ENCODE data around the gene DNASE1L2.

DNASE1L2 gene

DNA sequence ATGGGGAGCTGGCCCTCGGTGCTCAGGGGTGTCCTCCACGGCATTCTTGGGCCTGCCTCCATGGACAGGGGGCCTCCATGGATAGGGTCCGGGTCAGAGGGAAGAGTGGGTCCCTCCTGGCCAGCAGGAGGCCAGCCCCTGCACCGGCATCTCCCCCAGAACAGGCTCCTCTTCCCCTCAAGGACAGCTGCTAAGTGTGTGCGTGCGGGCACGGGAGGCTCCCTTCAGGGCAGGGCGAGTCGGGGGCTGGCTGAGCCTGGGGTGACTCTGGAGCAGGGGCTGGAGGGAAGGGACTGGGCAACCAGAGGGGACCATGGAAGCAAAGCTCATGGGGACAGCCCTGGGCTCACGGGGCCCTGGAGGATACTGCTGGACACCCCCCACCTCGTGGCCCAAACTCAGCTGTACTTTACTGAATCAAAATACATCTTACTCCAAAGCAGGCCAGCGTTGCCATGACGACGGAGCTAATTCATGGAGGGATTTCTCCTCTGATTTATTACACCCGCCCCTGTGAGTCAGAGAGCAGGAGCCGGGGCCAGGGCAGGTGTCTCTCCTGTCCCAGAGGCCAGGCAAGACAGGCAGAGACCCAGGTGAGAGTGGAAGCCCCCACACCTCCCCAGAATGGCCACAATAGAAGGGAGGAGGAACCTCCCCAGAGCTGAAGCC lies 41.9 kb upstream of the DNASE1L2 start:
- Histone ChIP-seq H3K27ac (ENCODE audit: low read length, poor library complexity, severe bottlenecking) (no peak overlapping the region), H2BK12ac (ENCODE audit: low read length in 2 of 2) (no peak overlapping the region), H4K91ac (ENCODE audit: low read length) (no peak overlapping the region), H2BK5ac (ENCODE audit: low read depth, low read length, poor library complexity, severe bottlenecking) (no peak overlapping the region), H2AFZ (ENCODE audit: low read depth, low read length) (no peak overlapping the region), H3K4ac (ENCODE audit: low read depth in 1 of 2, low read length in 2 of 2) (no peak overlapping the region), H3K23ac (ENCODE audit: low read length in 2 of 2) (no peak overlapping the region), H3K4me3 (ENCODE audit: insufficient read depth in 1 of 2, low read depth in 1 of 2, low read length in 2 of 2) (no peak overlapping the region), H3K9ac (ENCODE audit: low read length) (no peak overlapping the region), H2BK120ac (ENCODE audit: low read depth, low read length) (no peak overlapping the region), H3K27me3 (ENCODE audit: control insufficient read depth in 1 of 2, insufficient read depth in 1 of 2, low read length in 2 of 2) (peaks cover 38 to 51% of the 10 kb centered on the region in 2 experiments), H4K8ac (ENCODE audit: low read length) (no peak overlapping the region), H3K18ac (ENCODE audit: low read depth in 1 of 2, low read length in 2 of 2) (no peak overlapping the region), H3K36me3 (ENCODE audit: control insufficient read depth in 1 of 2, insufficient read depth in 2 of 2, low read depth in 1 of 2, low read length in 2 of 2) (no peaks in the 10 kb centered on the region), H3K4me1 (ENCODE audit: control insufficient read depth, insufficient read depth, low read depth, low read length) (peaks cover 23% of the 10 kb centered on the region), H3K79me1 (replicated peaks; ENCODE audit: low read length, poor library complexity, severe bottlenecking) (no peaks in the 10 kb centered on the region), H3K9me3 (ENCODE audit: control insufficient read depth, low read length) (no peaks in the 10 kb centered on the region), H3K4me2 (ENCODE audit: low read length, poor library complexity, severe bottlenecking) (no peak overlapping the region), H2BK15ac (ENCODE audit: low read depth, poor library complexity, severe bottlenecking) (no peak overlapping the region), H3K14ac (ENCODE audit: low read length in 2 of 2) (no peak overlapping the region), H2AK5ac (ENCODE audit: low read length, severe bottlenecking) (no peak overlapping the region)
- peak; percentile 41 for DNase-seq
- WGBS: 55% methylated on average over 11 of the region's 16 CpGs

DNA sequence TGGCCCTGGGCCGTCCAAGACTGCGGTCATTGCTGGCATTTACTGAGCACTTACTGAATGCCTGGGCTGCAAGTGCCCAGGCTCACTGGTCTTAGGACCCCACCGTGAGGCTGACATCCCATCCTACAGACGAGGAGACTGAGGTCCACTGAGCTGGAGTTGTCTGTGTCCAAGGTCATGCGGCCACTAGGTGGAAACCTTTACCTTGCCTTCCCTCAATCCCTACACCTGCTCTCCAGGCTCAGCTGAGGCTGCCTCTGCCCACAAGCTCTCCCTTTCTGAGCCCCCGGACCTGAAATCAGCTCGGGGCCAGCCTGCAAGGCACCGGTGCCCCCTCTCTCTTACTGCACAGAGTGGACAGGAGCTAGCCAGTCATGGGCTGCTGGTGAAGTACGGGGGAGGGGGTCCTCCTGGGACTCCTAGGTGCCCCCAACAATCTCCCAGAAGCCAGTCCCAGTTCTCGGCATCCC lies 41.4 kb upstream of the DNASE1L2 start:
- Histone ChIP-seq H3K18ac (ENCODE audit: low read depth in 1 of 2, low read length in 2 of 2) (no peak overlapping the region), H2BK15ac (ENCODE audit: low read depth, poor library complexity, severe bottlenecking) (no peak overlapping the region), H3K79me1 (replicated peaks; ENCODE audit: low read length, poor library complexity, severe bottlenecking) (no peaks in the 10 kb centered on the region), H2AFZ (ENCODE audit: low read depth, low read length) (no peak overlapping the region), H3K9me3 (ENCODE audit: control insufficient read depth, low read length) (no peaks in the 10 kb centered on the region), H3K4me3 (ENCODE audit: insufficient read depth in 1 of 2, low read depth in 1 of 2, low read length in 2 of 2) (no peak overlapping the region), H3K4ac (ENCODE audit: low read depth in 1 of 2, low read length in 2 of 2) (no peak overlapping the region), H3K36me3 (ENCODE audit: control insufficient read depth in 1 of 2, insufficient read depth in 2 of 2, low read depth in 1 of 2, low read length in 2 of 2) (no peaks in the 10 kb centered on the region), H2AK5ac (ENCODE audit: low read length, severe bottlenecking) (no peak overlapping the region), H3K27ac (ENCODE audit: low read length, poor library complexity, severe bottlenecking) (no peak overlapping the region), H2BK12ac (ENCODE audit: low read length in 2 of 2) (no peak overlapping the region), H3K23ac (ENCODE audit: low read length in 2 of 2) (no peak overlapping the region), H4K91ac (ENCODE audit: low read length) (no peak overlapping the region), H4K8ac (ENCODE audit: low read length) (no peak overlapping the region), H2BK5ac (ENCODE audit: low read depth, low read length, poor library complexity, severe bottlenecking) (no peak overlapping the region), H2BK120ac (ENCODE audit: low read depth, low read length) (no peak overlapping the region), H3K14ac (ENCODE audit: low read length in 2 of 2) (no peak overlapping the region), H3K4me1 (ENCODE audit: control insufficient read depth, insufficient read depth, low read depth, low read length) (peaks cover 20% of the 10 kb centered on the region), H3K4me2 (ENCODE audit: low read length, poor library complexity, severe bottlenecking) (peak overlapping the region; percentile 8), H3K9ac (ENCODE audit: low read length) (no peak overlapping the region), H3K27me3 (ENCODE audit: control insufficient read depth in 1 of 2, insufficient read depth in 1 of 2, low read length in 2 of 2) (peaks cover 44 to 56% of the 10 kb centered on the region in 2 experiments)
- WGBS: 12% methylated on average over 9 of the region's 10 CpGs
- DNase-seq: peak; percentile 26

DNA sequence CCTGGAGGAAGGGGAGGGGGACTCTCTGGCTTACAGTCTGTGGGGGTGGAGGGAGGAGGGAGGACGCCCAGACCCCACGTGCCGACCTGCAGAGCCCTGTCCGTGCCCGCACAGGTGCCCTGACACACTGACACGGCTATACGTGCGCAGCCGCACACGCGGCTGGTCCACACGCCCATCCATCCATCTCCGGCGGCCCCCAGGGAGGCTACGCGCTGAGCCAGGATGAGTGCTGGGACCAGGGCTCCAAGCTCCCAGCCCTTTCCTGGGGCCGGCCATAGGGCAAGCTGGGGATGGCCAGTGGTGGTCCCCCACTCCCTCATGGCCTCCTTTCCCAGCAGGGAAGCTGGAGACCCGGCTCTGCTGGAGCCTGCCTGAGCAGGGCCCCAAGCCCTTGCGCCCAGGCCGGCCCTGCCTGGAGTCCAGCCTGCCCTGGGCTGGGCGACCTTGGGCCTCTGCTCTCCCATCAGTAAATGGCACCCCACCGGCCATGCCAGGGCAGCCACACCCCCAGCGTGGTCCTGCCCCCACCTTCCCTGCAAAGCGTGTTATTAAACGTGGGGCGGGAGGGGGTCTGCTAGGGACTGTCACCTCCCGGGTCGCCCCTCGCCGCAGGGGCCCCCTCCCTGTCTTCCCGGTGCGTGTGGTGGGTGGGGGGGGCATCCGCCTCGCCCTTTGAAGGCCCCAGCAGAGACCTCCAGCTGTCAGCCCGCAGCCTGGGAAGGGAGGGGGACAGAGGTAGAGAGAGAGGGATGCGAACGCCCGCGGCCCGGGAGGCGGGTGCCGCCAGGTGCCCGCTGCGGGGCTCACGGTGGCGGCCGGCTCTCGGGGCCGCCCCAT lies 40.7 kb upstream of the DNASE1L2 start:
- H2BK12ac ChIP-seq (ENCODE audit: low read length in 2 of 2): no peak overlapping the region
- H3K4me2 ChIP-seq (ENCODE audit: low read length, poor library complexity, severe bottlenecking): peak overlapping the region; percentile 85
- H2AK5ac ChIP-seq (ENCODE audit: low read length, severe bottlenecking): no peak overlapping the region
- no peak overlapping the region for H3K14ac ChIP-seq (ENCODE audit: low read length in 2 of 2)
- no peak overlapping the region for H3K18ac ChIP-seq (ENCODE audit: low read depth in 1 of 2, low read length in 2 of 2)
- H3K4ac ChIP-seq (ENCODE audit: low read depth in 1 of 2, low read length in 2 of 2): no peak overlapping the region
- no peak overlapping the region for H2BK15ac ChIP-seq (ENCODE audit: low read depth, poor library complexity, severe bottlenecking)
- H3K79me1 ChIP-seq (replicated peaks; ENCODE audit: low read length, poor library complexity, severe bottlenecking): no peaks in the 10 kb centered on the region
- H2AFZ ChIP-seq (ENCODE audit: low read depth, low read length): no peak overlapping the region
- H2BK5ac ChIP-seq (ENCODE audit: low read depth, low read length, poor library complexity, severe bottlenecking): no peak overlapping the region
- WGBS: 10% methylated on average over 30 of the region's 49 CpGs
- no peak overlapping the region for H3K27ac ChIP-seq (ENCODE audit: low read length, poor library complexity, severe bottlenecking)
- no peak overlapping the region for H4K91ac ChIP-seq (ENCODE audit: low read length)
- peaks cover 5% of the 10 kb centered on the region for H3K9me3 ChIP-seq (ENCODE audit: control insufficient read depth, low read length)
- no peak overlapping the region for H3K4me3 ChIP-seq (ENCODE audit: insufficient read depth in 1 of 2, low read depth in 1 of 2, low read length in 2 of 2)
- no peaks in the 10 kb centered on the region for H3K36me3 ChIP-seq (ENCODE audit: control insufficient read depth in 1 of 2, insufficient read depth in 2 of 2, low read depth in 1 of 2, low read length in 2 of 2)
- no peak overlapping the region for H3K9ac ChIP-seq (ENCODE audit: low read length)
- DNase-seq: no peak
- peaks cover 51 to 63% of the 10 kb centered on the region in 2 experiments for H3K27me3 ChIP-seq (ENCODE audit: control insufficient read depth in 1 of 2, insufficient read depth in 1 of 2, low read length in 2 of 2)
- peaks cover 20% of the 10 kb centered on the region for H3K4me1 ChIP-seq (ENCODE audit: control insufficient read depth, insufficient read depth, low read depth, low read length)
- H3K23ac ChIP-seq (ENCODE audit: low read length in 2 of 2): peak overlapping the region in 1 of 2 experiments; percentile 6
- H2BK120ac ChIP-seq (ENCODE audit: low read depth, low read length): no peak overlapping the region
- H4K8ac ChIP-seq (ENCODE audit: low read length): no peak overlapping the region
